Endometrium (tissue), 2 donors: Measurements from ENCODE around the gene LRSAM1.

Experiments
- FAIRE-seq: peaks from 2 replicates; lab custom pipeline; 2012; peaks lifted over from hg19 to GRCh38; lab: Jason Lieb, UNC
- donor health status: control.
- donor health status: control.

LRSAM1 gene

DNA sequence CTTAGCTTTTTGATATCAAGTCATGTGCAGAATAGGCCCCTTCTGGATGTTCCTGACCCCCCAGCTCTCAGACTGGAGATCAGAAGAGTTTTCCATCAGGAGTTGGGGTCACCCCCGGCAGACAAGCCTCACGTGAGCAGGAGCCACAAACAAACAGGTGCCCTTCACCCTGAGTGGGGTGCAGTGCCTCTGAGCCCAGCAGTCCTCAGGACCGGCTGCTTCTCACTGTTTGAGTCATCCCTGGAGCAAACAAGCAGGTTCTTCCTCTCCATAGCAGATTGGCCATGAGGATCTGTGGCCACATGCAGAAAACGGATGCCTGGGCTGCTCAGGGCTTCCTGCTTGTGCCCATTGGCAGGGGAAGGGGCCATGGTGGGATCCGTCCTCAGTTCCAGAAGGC is 47.0 kb downstream of the LRSAM1 start:
- no peak for FAIRE-seq

DNA sequence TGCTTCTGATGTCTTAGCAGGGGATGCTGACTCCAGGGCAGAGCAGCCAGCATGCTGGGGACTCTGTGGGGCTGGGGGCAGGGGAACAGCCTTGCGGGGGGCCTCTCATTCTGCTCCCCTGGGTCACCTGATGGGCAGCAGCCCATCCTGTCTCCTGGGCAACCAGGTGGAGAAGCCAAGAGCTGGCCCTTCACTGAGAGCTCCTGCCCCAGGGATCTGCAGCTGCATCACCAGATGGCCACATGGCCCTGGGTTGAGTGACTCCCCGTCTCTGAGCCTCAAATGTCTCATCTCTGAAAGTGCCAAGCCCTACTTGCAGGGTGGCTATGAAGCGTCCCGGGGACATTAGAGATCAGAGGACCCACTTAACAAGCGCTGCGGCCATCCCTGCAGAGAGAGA is 49.1 kb downstream of the LRSAM1 start:
- no peak for FAIRE-seq

DNA sequence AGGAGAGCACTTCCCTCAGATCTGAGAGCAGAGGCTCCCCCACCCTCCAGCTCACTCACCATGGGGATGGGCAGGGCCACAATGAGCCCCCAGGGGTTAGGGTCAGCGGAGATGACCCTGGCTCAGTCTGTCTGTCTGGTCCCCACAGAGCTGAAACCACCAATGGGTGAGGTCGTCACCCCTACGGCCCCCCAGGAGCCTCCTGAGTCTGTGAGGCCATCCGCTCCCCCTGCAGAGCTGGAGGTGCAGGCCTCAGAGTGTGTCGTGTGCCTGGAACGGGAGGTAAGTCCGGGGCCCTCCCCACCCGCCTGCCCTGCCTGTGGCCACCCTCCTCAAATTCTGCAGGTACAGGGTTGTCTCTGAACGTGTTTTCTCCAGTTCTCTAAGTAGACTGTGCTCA is 49.6 kb downstream of the LRSAM1 start:
- FAIRE-seq: no peak

DNA sequence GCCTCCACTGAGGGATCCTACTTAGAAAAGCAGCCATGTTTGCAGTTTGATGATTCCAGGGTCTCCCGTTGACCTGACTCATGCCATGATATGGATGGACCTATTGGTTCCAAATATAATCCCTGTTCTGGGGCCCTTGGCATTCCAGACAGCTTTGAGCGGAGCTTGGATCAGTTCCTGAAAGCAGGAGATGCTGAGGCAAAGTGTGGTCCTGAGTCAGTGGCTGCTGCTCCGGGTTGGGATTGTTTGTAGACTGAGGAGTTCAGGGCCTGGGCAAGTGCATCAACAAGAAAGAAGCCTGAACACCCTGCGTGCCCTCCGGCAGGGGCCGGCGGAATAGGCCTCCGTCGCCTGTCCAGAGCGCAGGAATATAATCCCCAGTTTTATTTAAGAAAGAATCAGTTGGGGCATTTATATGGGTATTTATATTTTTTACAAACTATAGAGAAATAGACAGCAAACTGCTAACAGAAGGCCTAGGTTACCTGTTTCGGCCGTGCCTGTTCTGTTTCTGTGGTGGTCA is 50.6 kb downstream of the LRSAM1 start:
- no peak for FAIRE-seq

DNA sequence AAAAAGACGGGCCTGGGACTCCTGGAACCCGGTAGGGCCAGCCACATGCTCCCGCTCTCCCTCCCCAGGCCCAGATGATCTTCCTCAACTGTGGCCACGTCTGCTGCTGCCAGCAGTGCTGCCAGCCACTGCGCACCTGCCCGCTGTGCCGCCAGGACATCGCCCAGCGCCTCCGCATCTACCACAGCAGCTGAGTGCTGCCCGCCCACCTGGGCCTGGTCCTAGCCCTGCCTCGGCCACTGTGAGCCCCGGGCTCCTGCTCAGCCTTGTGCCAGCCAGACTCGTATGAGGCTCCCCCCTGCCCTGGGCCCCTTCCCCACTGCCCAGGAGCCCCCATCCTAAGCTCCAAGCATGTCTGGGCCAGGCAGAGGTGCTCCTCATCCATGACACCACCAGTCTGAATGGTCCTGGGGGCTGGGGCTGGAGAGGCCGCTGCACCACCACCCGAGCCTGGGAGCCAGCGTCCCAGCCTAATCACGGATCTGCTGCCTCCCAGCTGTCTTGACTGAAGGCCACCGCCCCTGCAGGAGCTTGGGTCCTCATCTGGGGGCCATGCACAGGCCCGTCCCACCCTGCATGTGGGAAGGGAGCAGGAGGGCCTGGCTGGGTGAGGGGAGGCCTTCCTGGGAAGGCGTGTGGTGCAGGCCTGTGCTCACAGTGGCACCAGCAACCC is 51.5 kb downstream of the LRSAM1 start:
- no peak for FAIRE-seq

DNA sequence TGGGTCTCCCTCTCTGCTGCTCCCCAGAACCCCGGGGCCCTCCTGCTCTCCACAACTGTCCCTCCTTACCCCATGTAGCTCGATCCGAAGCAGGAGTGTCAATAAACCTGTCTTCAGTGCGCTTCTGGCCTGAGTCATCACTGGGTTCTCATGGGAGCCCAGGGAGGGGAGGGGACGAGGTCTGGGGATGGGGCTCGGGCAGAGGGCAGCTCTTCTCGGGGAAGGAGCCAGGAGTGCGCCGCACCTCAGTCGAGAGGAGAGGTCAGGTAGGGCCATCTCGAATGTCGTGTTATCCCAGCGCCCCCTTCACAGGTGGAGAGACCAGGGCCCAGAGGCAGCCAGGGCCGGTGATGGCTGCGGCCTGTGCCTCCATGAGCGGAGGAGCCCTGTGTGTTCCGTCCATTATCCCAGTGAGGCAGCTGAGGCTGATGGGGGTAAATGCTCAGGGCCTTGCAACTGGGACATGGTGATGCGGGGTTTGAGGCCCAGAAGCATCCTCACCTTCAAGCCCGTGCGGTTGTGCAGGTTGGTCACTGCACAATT is 52.1 kb downstream of the LRSAM1 start:
- FAIRE-seq: no peak

DNA sequence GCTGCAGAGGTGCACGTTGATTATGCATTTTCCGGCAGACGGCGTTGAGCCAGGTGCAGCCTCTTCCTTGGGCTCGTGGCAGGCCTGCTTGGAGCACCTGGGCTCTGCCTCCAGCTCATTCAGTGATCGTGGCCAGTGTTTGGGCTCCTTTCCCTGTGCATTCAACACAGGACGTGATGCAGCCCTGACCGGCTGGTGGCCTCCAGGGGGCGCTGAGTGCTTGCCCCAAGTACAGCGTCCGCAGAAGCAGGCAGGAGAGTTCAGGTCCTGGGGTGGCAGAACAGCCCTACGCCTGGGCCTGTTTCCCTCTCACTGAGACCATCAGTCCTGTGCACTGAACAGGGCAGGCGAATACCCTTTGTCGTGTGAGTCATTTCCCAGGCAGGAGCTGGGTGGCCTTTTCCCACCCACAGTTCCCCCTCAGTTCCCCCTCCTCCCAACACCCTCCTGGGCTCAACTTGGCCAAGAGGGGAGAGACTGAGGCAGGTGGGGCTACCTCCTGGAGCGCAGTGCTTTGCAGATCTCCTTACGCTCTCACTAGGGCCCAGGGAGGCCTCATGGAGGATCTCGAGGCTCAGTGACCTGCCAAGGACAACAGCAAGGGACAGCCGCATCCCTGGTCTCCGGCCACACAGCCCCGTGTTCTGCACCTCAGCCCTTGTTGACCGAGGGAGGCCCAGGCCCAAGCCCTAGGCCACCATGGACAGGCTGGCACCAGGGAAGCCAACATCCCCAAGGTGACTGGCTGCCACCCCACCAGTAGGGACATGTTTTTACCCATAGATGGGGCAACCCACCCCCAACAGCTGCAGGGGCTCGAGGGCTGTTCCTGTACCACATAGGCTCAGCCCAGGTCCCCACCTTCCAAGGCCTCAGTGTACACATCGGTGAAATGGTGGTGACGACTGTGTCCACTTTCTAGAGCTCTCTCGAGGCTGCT is 52.9 kb downstream of the LRSAM1 start:
- no peak for FAIRE-seq

DNA sequence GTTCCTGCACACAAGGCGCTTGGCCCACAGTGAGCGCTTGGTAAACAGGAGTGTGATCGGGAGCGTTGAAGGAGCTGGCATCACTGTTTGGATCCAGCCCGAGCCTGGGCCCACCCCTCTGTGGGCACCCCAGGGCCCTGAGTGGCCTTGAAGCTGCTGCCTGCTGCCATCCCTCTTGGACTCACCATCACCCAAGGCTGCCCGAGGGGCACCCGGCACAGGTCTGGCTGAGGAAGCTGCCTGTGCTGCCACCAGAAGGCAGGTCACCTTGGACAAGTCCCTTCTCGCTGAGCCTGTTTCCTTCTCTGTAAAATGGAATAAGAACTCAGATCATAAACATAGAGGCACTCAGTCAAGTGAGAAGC is 53.6 kb downstream of the LRSAM1 start:
- no peak for FAIRE-seq

DNA sequence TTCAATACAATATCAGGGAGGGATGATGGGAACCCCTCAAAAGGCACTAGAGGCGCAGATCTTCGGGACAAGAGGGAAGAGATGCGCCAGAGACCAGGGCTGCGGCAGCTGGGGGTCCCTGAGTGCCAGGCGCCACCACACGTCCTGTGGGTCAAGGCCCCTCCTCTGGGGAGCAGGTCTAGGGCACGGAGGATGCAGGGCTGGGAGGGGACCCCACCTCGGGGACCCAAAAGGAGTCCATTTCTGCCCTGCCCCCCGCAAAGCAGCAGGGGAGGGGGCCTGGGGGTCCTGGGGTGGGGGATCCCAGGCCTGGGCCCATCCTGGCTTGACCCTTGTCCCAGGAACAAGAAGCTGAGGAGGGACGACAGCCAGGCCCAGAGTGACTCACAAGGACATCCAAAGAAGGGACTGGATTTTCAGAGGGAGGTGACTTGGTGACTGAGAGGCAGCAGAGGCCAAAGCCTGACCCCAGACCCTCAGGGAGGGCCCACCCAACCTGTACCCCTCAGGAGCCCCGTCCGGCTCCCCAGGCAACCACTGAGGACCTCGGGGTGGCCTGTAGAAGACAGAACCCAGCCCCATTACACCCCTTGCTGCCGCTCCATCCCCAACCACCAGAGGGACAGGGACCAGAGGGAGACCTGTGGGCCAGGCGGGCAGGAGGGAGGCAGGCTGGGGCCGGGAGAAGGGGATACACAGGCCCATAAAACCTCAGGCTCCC is 54.2 kb downstream of the LRSAM1 start:
- no peak for FAIRE-seq

DNA sequence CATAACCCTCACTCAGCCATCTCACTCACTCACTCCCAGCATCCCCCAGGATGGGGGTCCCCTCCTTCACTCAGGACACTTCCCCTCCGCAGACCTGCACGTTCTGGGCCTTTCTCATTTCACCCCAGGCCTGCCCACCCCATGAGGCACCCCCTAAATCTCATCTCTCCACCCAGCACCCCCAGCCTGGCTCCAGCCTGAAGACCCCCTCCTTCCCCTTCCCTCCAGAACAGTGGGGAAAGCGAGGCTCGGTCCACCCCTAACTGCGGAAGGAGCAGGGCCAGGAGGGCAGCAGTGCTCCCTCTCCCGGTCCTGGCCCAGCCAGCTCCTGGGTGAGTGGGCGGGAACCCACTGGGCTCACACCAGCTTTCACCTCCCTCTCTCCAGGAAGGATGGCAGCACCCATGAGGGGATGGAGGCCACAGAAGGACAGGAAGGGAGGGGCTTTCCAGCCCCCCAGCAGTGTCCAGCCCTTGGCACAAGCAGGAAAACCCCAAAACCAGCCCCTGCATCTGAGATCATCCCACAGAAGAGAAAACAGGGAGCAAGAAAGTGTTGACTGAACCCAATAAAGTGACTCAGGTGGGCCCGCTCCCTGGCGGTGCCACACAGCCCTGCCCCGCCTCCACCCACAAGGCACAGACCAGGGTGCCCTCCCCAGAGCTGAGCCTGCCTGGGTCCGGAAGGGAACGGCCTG is 55.0 kb downstream of the LRSAM1 start:
- FAIRE-seq: no peak

DNA sequence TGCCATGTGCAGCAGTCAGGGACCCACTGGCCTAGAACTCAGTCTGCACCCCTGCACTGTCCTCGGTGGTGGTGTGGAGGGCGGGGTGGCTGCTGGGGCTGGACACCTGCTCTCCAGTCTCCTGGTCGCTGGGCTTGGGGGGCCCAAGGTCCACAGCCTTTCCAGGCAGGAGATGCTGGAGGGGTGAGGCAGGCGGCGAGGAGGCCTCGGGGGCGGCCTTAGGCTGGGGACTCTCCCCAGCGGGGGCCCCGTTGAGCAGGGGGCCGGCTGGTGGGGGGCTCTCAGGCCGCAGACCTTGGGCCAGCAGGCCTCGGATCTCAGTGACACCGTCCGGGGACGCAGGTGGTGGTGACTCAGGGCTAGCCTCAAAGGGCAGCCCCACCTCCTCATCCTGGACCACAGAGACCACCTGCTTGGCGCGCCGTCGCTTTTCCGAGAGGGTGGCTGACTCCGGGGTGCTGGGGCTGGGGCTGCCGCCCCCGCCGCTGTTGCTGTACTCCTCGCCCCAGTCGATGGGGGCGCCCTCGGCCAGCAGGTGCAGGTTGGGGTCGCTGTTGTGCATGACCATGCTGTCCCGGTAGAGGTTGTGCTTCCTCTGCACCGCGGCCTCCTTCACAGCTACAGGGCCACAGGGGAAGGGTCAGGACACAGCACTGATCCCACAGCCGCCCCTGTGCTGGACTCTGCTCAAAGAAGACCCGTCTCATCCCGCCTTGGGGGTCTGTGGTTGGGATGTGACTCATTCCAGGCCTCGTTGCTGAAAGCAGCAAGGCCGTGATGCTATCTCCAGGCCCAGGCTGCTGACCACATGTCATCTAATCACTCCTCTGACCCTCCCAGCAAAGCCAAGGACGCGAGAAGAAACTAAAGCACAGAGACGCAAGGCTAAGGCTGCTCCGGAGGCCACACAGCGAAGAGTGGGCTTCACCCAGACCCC is 55.8 kb downstream of the LRSAM1 start:
- no peak for FAIRE-seq

DNA sequence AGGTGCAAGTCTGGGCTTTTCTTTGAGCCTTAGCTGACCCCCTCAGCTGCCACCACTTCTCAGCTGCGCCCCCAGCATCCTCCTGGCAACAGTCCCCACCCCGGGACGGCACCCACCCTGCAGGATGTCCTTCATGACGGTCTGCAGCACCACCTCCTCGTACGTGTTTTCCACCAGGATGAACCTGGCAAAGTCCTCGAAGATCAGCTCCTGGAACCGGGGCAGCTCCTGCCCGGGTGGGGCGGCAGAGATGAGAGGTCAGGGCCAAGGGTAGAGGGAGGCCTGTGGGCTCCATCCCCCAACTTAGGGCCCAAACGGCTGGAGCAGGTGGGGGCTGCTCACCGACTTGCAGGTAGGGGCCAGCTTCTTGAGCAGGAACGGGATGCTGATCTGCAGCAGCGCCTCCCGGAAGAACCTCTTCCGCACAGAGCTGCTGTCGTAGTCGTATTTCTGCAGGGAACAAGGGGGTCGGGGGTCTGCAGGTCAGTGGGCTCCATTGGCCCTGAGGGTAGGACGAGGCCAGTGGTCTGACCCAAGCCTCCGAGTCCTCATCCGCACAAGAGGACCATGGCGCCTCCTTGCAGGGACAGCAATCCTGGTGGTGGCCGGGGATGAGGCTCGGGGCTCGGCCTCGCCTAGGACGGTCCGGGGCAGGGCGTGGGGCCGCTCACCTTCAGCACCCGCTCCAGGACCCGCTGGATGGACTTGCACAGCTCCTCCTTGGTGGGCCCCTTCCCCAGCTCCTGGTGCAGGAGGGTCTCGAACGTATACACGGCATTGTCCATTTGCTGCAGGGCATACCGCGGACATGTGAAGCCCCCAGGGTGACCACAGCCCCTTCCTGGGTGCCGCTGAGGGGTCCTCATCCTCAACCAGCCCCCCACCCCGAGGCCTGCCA is 56.7 kb downstream of the LRSAM1 start:
- no peak for FAIRE-seq

DNA sequence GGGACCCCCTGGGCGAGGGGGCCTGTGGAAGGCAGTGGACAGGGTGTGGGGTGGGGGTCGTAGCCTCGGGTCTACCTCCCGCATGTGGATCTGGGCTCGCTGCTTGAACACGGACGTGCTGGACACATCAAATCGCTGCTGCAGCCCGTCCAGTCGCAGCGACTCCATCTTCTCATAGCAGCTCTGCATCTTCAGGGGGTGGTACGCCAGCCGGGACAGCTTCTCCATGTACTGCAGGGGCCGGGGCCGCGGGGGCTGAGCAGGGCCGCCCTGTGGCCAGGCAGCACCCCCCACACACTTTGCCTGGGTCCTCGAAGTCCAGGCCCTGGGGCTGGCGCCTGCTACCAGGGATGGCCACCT is 57.6 kb downstream of the LRSAM1 start:
- no peak for FAIRE-seq

DNA sequence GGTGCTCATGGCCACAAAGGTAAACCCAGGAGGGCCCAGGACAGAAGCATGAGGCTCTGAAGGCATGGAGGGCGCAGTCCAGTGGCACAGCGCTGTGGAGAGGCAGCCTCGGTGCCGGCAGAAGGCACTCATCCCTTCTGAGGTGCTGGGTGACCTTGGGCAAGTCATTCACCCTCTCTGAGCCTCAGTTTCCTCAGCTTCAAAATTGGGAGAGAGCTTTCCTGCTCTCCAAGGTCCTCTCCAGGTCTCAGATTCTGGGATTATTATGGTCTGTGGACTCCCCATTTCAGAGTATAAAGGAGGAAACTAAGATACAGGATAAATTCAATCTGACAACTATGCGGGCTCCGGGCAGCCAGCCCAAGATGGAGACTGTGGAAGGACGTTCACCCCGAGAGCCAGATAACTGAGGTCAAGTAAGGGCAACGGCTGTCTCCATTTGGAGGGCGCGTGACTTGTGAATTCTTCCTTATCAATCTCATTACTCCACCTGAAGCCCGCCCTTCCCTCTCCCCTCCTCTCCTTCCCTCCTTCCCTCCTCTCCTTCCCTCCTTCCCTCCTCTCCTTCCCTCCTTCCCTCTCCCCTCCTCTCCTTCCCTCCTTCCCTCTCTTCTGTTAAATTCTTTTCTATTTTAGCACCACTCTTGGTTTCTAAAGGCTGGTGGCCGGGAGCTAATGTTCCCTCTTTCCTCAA is 58.1 kb downstream of the LRSAM1 start:
- no peak for FAIRE-seq

DNA sequence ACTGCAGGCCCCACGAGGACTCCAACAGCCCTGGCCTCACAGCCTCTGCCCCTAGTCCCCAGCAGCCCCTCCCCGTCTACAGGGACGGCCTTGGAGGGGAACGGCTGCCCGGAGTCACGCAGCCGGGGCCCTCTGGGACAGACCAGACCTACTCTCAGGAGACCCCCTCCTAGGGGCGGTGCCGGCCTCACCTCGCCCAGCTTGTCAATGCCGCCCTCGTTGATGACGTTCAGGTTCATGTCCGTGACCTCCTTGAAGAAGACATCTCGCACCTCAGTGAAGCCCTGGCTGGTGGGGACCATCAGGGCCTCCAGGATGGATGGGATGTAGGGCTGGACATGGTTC is 58.6 kb downstream of the LRSAM1 start:
- FAIRE-seq: no peak

DNA sequence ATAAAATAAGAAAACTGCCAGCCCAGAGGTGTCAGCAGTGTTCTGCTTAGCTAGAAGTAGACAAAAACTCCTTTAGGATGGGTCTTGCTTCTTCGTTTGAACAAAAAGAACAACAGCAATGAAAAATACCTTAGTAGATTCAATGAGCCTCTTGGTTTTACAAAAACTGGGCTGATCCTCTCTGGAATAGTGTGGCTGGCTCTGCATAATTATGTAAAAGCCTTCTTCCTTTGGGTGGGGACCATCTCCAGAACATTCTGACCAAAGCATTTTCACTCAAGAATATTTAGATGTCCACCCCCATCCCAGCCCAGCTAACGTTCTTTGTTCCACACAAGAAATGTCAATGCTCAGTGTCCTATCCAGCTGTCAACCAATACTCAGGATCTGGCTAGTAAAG is 63.2 kb downstream of the LRSAM1 start:
- no peak for FAIRE-seq

DNA sequence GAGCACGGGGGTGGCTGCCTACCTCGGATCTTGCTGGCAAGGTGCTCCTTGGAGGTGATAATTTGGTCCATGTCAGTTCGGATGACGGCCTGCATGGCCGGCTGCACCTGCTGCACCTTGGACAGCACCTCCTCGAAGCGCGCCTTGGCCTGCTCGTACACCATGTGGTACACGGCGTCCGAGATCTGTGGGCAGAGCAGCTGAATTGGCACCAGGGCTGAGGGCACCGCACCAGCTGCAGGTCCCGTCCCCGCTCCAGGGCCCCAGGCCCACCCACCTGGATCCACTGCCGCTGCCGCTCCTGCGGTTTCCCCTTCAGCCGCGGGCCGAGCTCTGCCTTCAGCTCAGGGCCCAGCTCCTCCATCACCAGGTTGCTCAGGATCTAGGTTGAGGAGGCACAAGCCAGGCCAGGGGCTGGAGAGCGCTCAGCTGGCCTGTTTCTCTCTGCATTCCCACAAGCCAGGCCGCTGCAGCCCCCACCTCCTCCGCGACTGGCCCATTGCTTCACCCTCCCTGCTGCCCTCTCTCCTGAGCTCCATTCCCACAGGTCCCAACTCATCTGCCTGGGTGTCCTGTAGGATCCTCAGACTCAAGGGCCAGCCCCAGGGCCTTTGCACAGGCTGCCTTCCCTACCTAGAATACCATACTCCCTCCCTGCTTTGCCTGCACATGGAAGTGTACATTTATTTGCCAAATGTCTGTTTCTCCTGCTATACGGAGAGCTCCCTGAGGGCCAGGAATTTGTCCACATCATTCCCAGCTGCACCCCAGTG is 65.7 kb downstream of the LRSAM1 start:
- FAIRE-seq: no peak

DNA sequence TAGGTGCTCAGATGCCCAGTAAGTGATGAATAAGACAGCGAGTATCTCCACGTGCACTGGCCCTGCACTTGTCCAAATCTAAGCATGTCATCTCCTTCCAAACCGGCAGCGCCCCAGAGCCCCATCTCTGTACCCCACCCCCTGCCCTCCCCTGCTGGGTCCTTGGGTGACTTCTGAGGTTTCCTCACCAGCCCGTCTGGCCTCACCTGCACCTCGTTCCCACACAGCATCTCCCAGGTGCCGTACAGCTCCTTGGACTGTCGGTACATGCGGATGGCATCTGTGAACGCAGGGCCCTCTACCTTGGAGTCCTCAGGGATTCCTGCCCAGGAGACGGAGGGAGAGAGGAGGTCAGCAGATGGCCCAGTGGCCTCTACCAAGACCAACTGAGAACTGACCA is 66.3 kb downstream of the LRSAM1 start:
- FAIRE-seq: no peak
